ENCODE measurements around the gene RYR3.

Gene RYR3

DNA sequence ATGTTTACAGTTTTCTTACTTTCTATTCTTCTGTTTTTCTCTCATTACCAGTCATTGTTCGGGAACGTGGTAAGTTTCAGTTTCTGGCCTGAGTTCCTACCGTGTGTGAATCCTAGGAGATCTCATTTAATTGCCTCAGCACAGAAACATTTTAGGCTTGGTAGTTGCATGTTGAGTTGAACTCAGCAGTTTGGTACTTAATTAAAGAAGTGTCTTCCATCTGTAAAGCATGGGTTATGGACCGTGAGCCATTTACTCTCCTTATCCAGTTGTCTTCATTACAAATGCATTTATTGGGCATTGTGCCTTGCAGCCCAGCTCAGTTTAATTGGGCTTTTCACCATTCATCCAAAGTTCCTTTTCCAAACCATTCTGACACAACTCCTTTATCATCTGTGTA, 515.4 kb downstream of the RYR3 start:
- WGBS = 91% methylated on average over 4 of the region's 4 CpGs
- Histone ChIP-seq H4K91ac (ENCODE audit: low read length) (no peak overlapping the region), H3K9ac (ENCODE audit: low read length) (no peak overlapping the region), H3K36me3 (ENCODE audit: control insufficient read depth in 1 of 2, insufficient read depth in 2 of 2, low read depth in 1 of 2, low read length in 2 of 2) (peaks cover 0 to 8% of the 10 kb centered on the region in 2 experiments), H3K27ac (ENCODE audit: low read length, poor library complexity, severe bottlenecking) (no peak overlapping the region), H2BK15ac (ENCODE audit: low read depth, poor library complexity, severe bottlenecking) (no peak overlapping the region), H4K8ac (ENCODE audit: low read length) (no peak overlapping the region), H3K23ac (ENCODE audit: low read length in 2 of 2) (no peak overlapping the region), H3K4me3 (ENCODE audit: insufficient read depth in 1 of 2, low read depth in 1 of 2, low read length in 2 of 2) (no peak overlapping the region), H3K9me3 (ENCODE audit: control insufficient read depth, low read length) (peaks cover 11% of the 10 kb centered on the region), H3K4ac (ENCODE audit: low read depth in 1 of 2, low read length in 2 of 2) (no peak overlapping the region), H3K27me3 (ENCODE audit: control insufficient read depth in 1 of 2, insufficient read depth in 1 of 2, low read length in 2 of 2) (peaks cover 0 to 15% of the 10 kb centered on the region in 2 experiments), H3K18ac (ENCODE audit: low read depth in 1 of 2, low read length in 2 of 2) (no peak overlapping the region), H3K79me1 (replicated peaks; ENCODE audit: low read length, poor library complexity, severe bottlenecking) (no peaks in the 10 kb centered on the region), H2AFZ (ENCODE audit: low read depth, low read length) (no peak overlapping the region), H2BK12ac (ENCODE audit: low read length in 2 of 2) (no peak overlapping the region), H3K4me2 (ENCODE audit: low read length, poor library complexity, severe bottlenecking) (no peak overlapping the region), H3K14ac (ENCODE audit: low read length in 2 of 2) (no peak overlapping the region), H3K4me1 (ENCODE audit: control insufficient read depth, insufficient read depth, low read depth, low read length) (no peaks in the 10 kb centered on the region), H2AK5ac (ENCODE audit: low read length, severe bottlenecking) (no peak overlapping the region), H2BK5ac (ENCODE audit: low read depth, low read length, poor library complexity, severe bottlenecking) (no peak overlapping the region), H2BK120ac (ENCODE audit: low read depth, low read length) (no peak overlapping the region)
- DNase-seq = no peak

DNA sequence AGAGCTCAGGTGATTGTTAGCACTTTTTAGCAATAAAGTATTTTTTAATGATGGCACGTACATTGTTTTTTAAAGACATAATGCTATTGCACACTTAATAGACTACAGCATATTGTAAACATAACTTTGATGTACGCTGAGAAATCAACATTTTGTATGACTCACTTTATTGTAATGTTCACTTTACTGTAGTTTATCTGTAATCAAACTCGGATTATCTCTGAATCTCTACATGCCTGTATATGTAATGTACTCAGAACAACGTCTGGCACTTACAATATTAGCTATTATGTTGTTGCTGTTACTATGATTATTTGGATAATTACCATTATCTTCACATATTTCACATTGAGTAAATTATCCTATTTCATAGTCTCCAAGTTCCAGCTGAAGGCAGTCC, 519.6 kb downstream of the RYR3 start:
- Histone ChIP-seq H2BK5ac (ENCODE audit: low read depth, low read length, poor library complexity, severe bottlenecking) (no peak overlapping the region), H3K27ac (ENCODE audit: low read length, poor library complexity, severe bottlenecking) (no peak overlapping the region), H3K9ac (ENCODE audit: low read length) (no peak overlapping the region), H2BK120ac (ENCODE audit: low read depth, low read length) (no peak overlapping the region), H2BK15ac (ENCODE audit: low read depth, poor library complexity, severe bottlenecking) (no peak overlapping the region), H3K27me3 (ENCODE audit: control insufficient read depth in 1 of 2, insufficient read depth in 1 of 2, low read length in 2 of 2) (no peaks in the 10 kb centered on the region), H3K18ac (ENCODE audit: low read depth in 1 of 2, low read length in 2 of 2) (no peak overlapping the region), H2BK12ac (ENCODE audit: low read length in 2 of 2) (no peak overlapping the region), H3K79me1 (replicated peaks; ENCODE audit: low read length, poor library complexity, severe bottlenecking) (no peaks in the 10 kb centered on the region), H3K9me3 (ENCODE audit: control insufficient read depth, low read length) (peaks cover 11% of the 10 kb centered on the region), H4K8ac (ENCODE audit: low read length) (no peak overlapping the region), H3K4ac (ENCODE audit: low read depth in 1 of 2, low read length in 2 of 2) (no peak overlapping the region), H2AFZ (ENCODE audit: low read depth, low read length) (no peak overlapping the region), H3K23ac (ENCODE audit: low read length in 2 of 2) (no peak overlapping the region), H3K36me3 (ENCODE audit: control insufficient read depth in 1 of 2, insufficient read depth in 2 of 2, low read depth in 1 of 2, low read length in 2 of 2) (peaks cover 0 to 5% of the 10 kb centered on the region in 2 experiments), H2AK5ac (ENCODE audit: low read length, severe bottlenecking) (no peak overlapping the region), H3K4me2 (ENCODE audit: low read length, poor library complexity, severe bottlenecking) (no peak overlapping the region), H3K4me1 (ENCODE audit: control insufficient read depth, insufficient read depth, low read depth, low read length) (peaks cover 5% of the 10 kb centered on the region), H3K4me3 (ENCODE audit: insufficient read depth in 1 of 2, low read depth in 1 of 2, low read length in 2 of 2) (no peak overlapping the region), H3K14ac (ENCODE audit: low read length in 2 of 2) (no peak overlapping the region), H4K91ac (ENCODE audit: low read length) (no peak overlapping the region)
- WGBS = no CpG with 5 or more reads among the region's 4 CpGs
- no peak for DNase-seq

DNA sequence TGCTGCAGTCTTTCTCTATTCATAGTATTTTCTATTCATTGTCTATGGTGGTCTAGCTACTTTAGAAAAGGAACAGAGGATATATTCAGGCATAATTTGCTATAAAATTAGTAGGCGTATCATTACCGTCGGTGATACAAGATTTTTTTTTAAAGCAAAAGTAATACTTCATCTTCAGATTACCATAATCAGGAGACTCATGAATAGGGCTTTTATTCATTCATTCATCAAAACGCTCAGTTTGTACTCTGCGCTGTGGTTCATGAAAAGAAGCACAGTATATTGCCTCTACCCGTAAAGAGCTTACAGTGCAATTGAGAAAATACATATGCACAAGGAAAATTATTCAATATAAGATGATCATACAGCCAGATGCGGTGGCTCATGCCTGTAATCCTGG, 520.9 kb downstream of the RYR3 start:
- no peak overlapping the region for H3K18ac ChIP-seq (ENCODE audit: low read depth in 1 of 2, low read length in 2 of 2)
- no peak overlapping the region for H2BK15ac ChIP-seq (ENCODE audit: low read depth, poor library complexity, severe bottlenecking)
- H3K4ac ChIP-seq (ENCODE audit: low read depth in 1 of 2, low read length in 2 of 2) = no peak overlapping the region
- no peak overlapping the region for H2BK5ac ChIP-seq (ENCODE audit: low read depth, low read length, poor library complexity, severe bottlenecking)
- H3K4me1 ChIP-seq (ENCODE audit: control insufficient read depth, insufficient read depth, low read depth, low read length) = peaks cover 5% of the 10 kb centered on the region
- H3K14ac ChIP-seq (ENCODE audit: low read length in 2 of 2) = no peak overlapping the region
- no peak overlapping the region for H3K4me3 ChIP-seq (ENCODE audit: insufficient read depth in 1 of 2, low read depth in 1 of 2, low read length in 2 of 2)
- H3K9ac ChIP-seq (ENCODE audit: low read length) = no peak overlapping the region
- no peak overlapping the region for H3K23ac ChIP-seq (ENCODE audit: low read length in 2 of 2)
- H4K91ac ChIP-seq (ENCODE audit: low read length) = no peak overlapping the region
- no peak for DNase-seq
- H3K79me1 ChIP-seq (replicated peaks; ENCODE audit: low read length, poor library complexity, severe bottlenecking) = no peaks in the 10 kb centered on the region
- no peak overlapping the region for H2BK12ac ChIP-seq (ENCODE audit: low read length in 2 of 2)
- peaks cover 11% of the 10 kb centered on the region for H3K9me3 ChIP-seq (ENCODE audit: control insufficient read depth, low read length)
- no peak overlapping the region for H2BK120ac ChIP-seq (ENCODE audit: low read depth, low read length)
- no peak overlapping the region for H3K4me2 ChIP-seq (ENCODE audit: low read length, poor library complexity, severe bottlenecking)
- WGBS = 97% methylated on average over 6 of the region's 7 CpGs
- no peak overlapping the region for H4K8ac ChIP-seq (ENCODE audit: low read length)
- H3K36me3 ChIP-seq (ENCODE audit: control insufficient read depth in 1 of 2, insufficient read depth in 2 of 2, low read depth in 1 of 2, low read length in 2 of 2) = peaks cover 0 to 5% of the 10 kb centered on the region in 2 experiments
- H2AK5ac ChIP-seq (ENCODE audit: low read length, severe bottlenecking) = no peak overlapping the region
- H3K27ac ChIP-seq (ENCODE audit: low read length, poor library complexity, severe bottlenecking) = no peak overlapping the region
- no peak overlapping the region for H2AFZ ChIP-seq (ENCODE audit: low read depth, low read length)
- no peaks in the 10 kb centered on the region for H3K27me3 ChIP-seq (ENCODE audit: control insufficient read depth in 1 of 2, insufficient read depth in 1 of 2, low read length in 2 of 2)

DNA sequence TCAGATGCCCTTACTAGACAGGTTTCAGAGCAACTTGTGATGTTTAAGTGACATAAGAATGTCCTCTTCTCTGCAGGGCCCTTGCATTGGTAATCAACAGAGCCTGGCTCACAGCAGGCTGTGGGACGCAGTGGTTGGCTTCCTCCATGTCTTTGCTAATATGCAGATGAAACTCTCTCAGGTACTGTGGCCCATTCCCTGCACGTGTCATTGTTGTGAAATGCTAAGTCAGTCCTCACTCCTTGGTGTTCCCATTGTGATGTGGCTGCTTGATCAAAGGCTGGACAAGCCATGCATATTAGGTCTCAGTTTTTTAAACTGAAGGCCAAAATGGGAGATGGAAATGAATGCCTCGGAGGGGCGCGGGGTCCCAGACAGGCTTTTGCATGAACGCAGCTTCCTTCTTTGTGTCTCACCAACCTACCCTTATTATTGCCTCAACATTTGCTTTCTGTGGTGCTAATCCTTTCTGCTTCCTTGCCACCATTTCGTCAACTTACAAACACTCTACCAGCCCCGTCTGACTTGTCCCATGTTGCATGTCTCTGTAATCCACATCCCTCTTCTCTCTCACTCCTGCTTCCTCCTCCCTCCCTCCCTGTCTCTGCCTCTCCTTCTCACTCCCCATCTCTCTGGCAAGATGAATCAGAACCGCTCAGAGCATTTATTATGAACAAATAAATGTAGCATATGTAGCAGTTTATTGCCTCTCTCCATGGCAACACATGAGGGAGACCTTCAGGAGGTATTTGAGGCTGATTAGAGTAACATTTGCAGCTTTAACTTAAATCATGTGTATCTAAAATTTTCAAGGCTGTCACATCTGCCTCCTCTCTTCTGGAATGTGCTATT, 524.4 kb downstream of the RYR3 start:
- Histone ChIP-seq H3K79me1 (replicated peaks; ENCODE audit: low read length, poor library complexity, severe bottlenecking) (no peaks in the 10 kb centered on the region), H3K4me1 (ENCODE audit: control insufficient read depth, insufficient read depth, low read depth, low read length) (peaks cover 5% of the 10 kb centered on the region), H3K23ac (ENCODE audit: low read length in 2 of 2) (no peak overlapping the region), H3K9me3 (ENCODE audit: control insufficient read depth, low read length) (no peaks in the 10 kb centered on the region), H3K14ac (ENCODE audit: low read length in 2 of 2) (no peak overlapping the region), H3K4me3 (ENCODE audit: insufficient read depth in 1 of 2, low read depth in 1 of 2, low read length in 2 of 2) (no peak overlapping the region), H3K4me2 (ENCODE audit: low read length, poor library complexity, severe bottlenecking) (no peak overlapping the region), H4K91ac (ENCODE audit: low read length) (no peak overlapping the region), H3K4ac (ENCODE audit: low read depth in 1 of 2, low read length in 2 of 2) (no peak overlapping the region), H3K36me3 (ENCODE audit: control insufficient read depth in 1 of 2, insufficient read depth in 2 of 2, low read depth in 1 of 2, low read length in 2 of 2) (peaks cover 0 to 7% of the 10 kb centered on the region in 2 experiments), H2AFZ (ENCODE audit: low read depth, low read length) (no peak overlapping the region), H3K18ac (ENCODE audit: low read depth in 1 of 2, low read length in 2 of 2) (no peak overlapping the region), H2AK5ac (ENCODE audit: low read length, severe bottlenecking) (no peak overlapping the region), H3K9ac (ENCODE audit: low read length) (no peak overlapping the region), H3K27me3 (ENCODE audit: control insufficient read depth in 1 of 2, insufficient read depth in 1 of 2, low read length in 2 of 2) (no peaks in the 10 kb centered on the region), H3K27ac (ENCODE audit: low read length, poor library complexity, severe bottlenecking) (no peak overlapping the region), H2BK12ac (ENCODE audit: low read length in 2 of 2) (no peak overlapping the region), H2BK5ac (ENCODE audit: low read depth, low read length, poor library complexity, severe bottlenecking) (no peak overlapping the region), H2BK120ac (ENCODE audit: low read depth, low read length) (no peak overlapping the region), H4K8ac (ENCODE audit: low read length) (no peak overlapping the region), H2BK15ac (ENCODE audit: low read depth, poor library complexity, severe bottlenecking) (no peak overlapping the region)
- WGBS = 46% methylated on average over 8 of the region's 9 CpGs
- DNase-seq = no peak

All from mesenchymal stem cell (in vitro differentiated cells and primary cell).